DMS53 (cell line): ENCODE data around the gene MMP13.
"Not testable (repeated sequence)": the region's sequence is repeated elsewhere in the genome, so short reads cannot be mapped to it uniquely, and the experiment has no call there.

ENCODE experiments used
- DNase-seq: peaks from one replicate; lab custom pipeline; 2025; lab: John Stamatoyannopoulos, UW

MMP13 gene

DNA sequence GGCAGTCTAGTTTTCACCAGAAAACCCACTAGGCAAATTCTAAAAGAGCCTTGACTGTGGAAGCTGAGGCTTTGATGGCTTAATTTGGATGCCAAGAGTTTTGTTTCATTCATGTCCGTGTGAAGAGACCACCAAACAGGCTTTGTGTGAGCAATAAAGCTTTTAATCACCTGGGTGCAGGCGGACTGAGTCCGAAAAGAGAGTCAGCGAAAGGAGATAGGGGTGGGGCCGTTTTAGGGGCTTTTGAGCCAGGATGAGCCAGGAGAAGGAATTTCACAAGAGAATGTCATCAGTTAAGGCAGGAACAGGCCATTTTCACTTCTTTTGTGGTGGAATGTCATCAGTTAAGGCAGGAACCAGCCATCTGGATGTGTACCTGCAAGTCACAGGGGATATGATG, 51.6 kb downstream of the MMP13 start:
- not testable (repeated sequence) for DNase-seq

GRCh38 chr11:102900346-102900745, 55.2 kb downstream of the MMP13 start:
- no peak for DNase-seq
